Measurements from ENCODE around the gene SLC35A2.

SLC35A2 gene

DNA sequence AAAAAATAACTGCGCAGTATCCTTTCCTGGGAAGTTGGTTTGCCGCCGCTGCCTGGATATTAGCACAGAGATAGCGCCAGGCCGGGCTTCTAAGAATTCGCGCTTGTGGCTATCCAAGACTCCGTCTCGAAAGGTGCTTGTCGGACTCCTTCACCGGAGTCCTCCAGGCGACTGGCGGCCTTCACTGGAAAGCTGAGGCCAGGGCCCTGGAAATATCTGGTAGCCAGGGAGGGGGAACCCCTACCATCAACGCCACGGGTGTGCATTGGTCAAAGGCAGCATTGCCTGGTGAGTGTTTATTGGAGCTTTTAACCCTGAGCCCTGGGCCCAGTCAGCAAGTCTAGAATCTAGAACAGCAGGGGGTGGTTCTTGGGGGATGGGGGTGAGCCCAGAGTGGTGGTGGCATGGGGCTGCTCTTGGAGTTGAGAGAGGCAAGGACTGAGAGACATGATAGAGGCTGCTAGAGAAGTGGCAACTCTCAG, 8.0 kb upstream of the SLC35A2 start:
- Histone ChIP-seq H3K4me3 (ENCODE audit: low read length) (peak overlapping the region; percentile 98), H3K36me3 (replicated peaks; ENCODE audit: low read depth, low read length) (peaks cover 49% of the 10 kb centered on the region), H3K4me1 (ENCODE audit: low read length) (peaks cover 33% of the 10 kb centered on the region), H3K9ac (ENCODE audit: low read length) (peak overlapping the region; percentile 99), H3K79me2 (ENCODE audit: low read length) (peaks cover 72% of the 10 kb centered on the region), H3K27me3 (ENCODE audit: low read depth, low read length) (no peaks in the 10 kb centered on the region), H2AFZ (ENCODE audit: low read depth, low read length) (no peak overlapping the region), H3K9me3 (ENCODE audit: insufficient read depth, low read length) (no peaks in the 10 kb centered on the region), H3K4me2 (ENCODE audit: low read length) (peak overlapping the region; percentile 97), H4K20me1 (ENCODE audit: insufficient read depth, low read length) (peaks cover 39% of the 10 kb centered on the region), H3K27ac (ENCODE audit: low read length) (peak overlapping the region; percentile 98)
- TF ChIP-seq, protein P1, sequence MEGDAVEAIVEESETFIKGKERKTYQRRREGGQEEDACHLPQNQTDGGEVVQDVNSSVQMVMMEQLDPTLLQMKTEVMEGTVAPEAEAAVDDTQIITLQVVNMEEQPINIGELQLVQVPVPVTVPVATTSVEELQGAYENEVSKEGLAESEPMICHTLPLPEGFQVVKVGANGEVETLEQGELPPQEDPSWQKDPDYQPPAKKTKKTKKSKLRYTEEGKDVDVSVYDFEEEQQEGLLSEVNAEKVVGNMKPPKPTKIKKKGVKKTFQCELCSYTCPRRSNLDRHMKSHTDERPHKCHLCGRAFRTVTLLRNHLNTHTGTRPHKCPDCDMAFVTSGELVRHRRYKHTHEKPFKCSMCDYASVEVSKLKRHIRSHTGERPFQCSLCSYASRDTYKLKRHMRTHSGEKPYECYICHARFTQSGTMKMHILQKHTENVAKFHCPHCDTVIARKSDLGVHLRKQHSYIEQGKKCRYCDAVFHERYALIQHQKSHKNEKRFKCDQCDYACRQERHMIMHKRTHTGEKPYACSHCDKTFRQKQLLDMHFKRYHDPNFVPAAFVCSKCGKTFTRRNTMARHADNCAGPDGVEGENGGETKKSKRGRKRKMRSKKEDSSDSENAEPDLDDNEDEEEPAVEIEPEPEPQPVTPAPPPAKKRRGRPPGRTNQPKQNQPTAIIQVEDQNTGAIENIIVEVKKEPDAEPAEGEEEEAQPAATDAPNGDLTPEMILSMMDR (IDR thresholded peaks at IDR 0.05; ENCODE audit: low read depth, low read length) = no peak

DNA sequence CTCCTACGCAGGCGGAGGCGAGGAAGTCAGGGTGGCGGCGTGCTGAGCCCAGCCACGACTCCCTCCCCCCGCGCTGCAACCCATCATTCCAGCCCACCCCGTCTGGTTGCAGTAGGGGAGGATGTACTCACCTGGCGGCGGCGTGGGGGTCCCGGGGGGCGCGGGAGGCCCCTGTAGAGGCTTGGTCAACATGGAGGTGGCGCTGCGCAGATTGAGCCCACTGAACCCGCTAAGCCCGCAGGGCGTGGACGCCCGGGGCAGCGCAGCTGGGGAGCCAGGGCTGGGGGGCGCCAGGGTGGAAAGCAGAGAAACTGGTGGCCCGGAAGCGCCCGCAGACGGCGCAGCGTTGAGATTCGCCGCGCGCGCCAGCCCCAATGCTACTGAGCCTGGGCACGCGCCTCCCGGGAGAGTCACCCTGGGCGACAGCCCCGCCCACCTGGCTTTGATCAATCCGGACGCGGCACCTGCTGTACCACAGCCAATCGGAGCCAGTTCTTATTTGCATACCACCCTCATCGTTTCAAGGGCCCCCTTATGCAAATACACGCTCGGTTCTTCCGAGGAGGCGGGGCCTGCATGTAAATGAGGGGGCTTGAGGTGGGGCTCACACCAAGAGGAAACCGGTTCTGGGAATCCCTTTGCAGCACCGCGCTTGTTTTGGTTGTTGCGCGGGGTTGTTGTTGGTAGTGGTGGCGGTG, 7.3 kb upstream of the SLC35A2 start, which contains the start of gene PIM2:
Gene PIM2 (minus strand): TSS at position 382 of the 698 bp plus-strand sequence. CDS start 190 bp downstream, at position 192.
- Histone ChIP-seq H3K4me2 (ENCODE audit: low read length) (peak within 1 kb of the TSS; percentile 97), H3K9ac (ENCODE audit: low read length) (peak within 1 kb of the TSS; percentile 99), H3K4me3 (ENCODE audit: low read length) (peak within 1 kb of the TSS; percentile 100), H3K27me3 (ENCODE audit: low read depth, low read length) (no peaks in the 10 kb centered on the region), H4K20me1 (ENCODE audit: insufficient read depth, low read length) (peaks cover 45% of the 10 kb centered on the region), H3K9me3 (ENCODE audit: insufficient read depth, low read length) (no peaks in the 10 kb centered on the region), H3K27ac (ENCODE audit: low read length) (peak within 1 kb of the TSS; percentile 98), H3K4me1 (ENCODE audit: low read length) (peaks cover 39% of the 10 kb centered on the region), H3K36me3 (replicated peaks; ENCODE audit: low read depth, low read length) (peaks cover 54% of the 10 kb centered on the region), H2AFZ (ENCODE audit: low read depth, low read length) (no peak within 1 kb of the TSS), H3K79me2 (ENCODE audit: low read length) (peaks cover 79% of the 10 kb centered on the region)
- no peak for TF ChIP-seq EZH2phosphoT487 (IDR thresholded peaks at IDR 0.05; ENCODE audit: low read depth)
- TF ChIP-seq, protein P1 (IDR thresholded peaks at IDR 0.05; ENCODE audit: low read depth, low read length) = no peak

DNA sequence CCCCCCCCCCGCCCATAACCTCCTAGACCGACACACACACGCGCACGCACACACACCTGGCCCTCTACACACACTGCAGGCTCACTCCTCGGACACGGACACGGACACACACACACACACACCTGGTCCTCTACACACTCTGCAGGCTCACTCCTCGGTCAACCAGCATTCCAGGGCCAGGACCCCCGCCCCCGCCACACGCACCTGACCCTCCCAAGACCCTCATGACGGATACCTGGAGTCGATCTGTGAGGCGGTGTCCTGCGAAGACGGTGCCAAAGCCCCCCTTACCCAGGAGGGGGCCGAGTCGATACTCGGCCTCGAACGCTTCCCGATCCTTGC, 6.8 kb upstream of the SLC35A2 start:
- Histone ChIP-seq H3K9me3 (ENCODE audit: insufficient read depth, low read length) (no peaks in the 10 kb centered on the region), H3K79me2 (ENCODE audit: low read length) (peaks cover 84% of the 10 kb centered on the region), H3K27me3 (ENCODE audit: low read depth, low read length) (no peaks in the 10 kb centered on the region), H3K9ac (ENCODE audit: low read length) (peak overlapping the region; percentile 99), H2AFZ (ENCODE audit: low read depth, low read length) (no peak overlapping the region), H3K4me2 (ENCODE audit: low read length) (peak overlapping the region; percentile 94), H3K4me3 (ENCODE audit: low read length) (peak overlapping the region; percentile 100), H4K20me1 (ENCODE audit: insufficient read depth, low read length) (peaks cover 50% of the 10 kb centered on the region), H3K27ac (ENCODE audit: low read length) (peak overlapping the region; percentile 98), H3K36me3 (replicated peaks; ENCODE audit: low read depth, low read length) (peaks cover 59% of the 10 kb centered on the region), H3K4me1 (ENCODE audit: low read length) (peaks cover 44% of the 10 kb centered on the region)
- TF ChIP-seq EZH2phosphoT487 (IDR thresholded peaks at IDR 0.05; ENCODE audit: low read depth) = no peak
- TF ChIP-seq, protein P1 (IDR thresholded peaks at IDR 0.05; ENCODE audit: low read depth, low read length) = no peak

DNA sequence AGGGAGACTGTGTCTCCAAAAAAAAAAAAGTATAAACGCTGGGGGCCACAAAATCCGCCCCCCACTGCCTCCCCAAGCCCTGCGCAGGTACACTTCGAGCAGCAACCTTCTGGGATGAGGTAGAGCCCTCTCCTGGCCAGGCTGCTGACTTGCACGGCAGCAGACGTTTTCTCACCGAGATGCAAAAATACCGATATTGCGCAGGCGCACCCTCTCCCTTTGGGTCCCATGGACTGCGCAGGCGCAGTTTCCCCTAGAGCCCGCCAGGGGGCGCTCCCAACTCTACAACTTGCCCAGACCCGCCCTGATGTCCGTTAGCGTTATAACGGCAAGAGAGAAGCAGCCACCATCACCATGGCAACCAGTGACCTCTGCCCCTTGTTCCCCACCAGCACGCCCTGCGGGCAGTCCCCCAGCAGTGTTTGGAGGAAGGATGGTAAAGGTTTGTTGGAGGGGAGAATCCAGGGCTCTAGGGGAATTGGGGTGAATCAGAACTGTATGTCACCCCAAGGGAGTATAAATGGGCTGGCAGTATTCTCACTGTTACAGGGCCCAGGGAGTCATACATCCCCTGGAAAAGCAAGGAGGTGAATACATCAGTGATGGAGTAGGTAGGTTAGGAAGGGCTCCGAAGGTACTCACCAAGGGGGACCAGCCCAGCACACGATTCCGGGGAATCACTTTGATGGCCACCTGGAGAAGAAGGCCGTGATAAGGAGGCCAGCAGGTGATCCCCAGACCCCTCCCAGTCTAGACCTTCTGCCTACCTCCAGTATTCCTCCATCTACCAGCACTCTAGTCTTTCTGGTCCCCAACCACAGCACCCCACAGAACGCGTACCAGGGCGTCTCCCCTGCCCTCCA, 5.9 kb upstream of the SLC35A2 start:
- H3K79me2 ChIP-seq (ENCODE audit: low read length) = peaks cover 88% of the 10 kb centered on the region
- H3K9me3 ChIP-seq (ENCODE audit: insufficient read depth, low read length) = no peaks in the 10 kb centered on the region

More for the DNA sequence above, 5.9 kb upstream of the SLC35A2 start:
- peaks cover 59% of the 10 kb centered on the region for H4K20me1 ChIP-seq (ENCODE audit: insufficient read depth, low read length)
- no peak for TF ChIP-seq EZH2phosphoT487 (IDR thresholded peaks at IDR 0.05; ENCODE audit: low read depth)
- TF ChIP-seq, protein P1 (IDR thresholded peaks at IDR 0.05; ENCODE audit: low read depth, low read length) = peak; percentile 85
- H2AFZ ChIP-seq (ENCODE audit: low read depth, low read length) = no peak overlapping the region
- H3K27ac ChIP-seq (ENCODE audit: low read length) = peak overlapping the region; percentile 98
- H3K9ac ChIP-seq (ENCODE audit: low read length) = peak overlapping the region; percentile 99
- peak overlapping the region; percentile 100 for H3K4me3 ChIP-seq (ENCODE audit: low read length)
- H3K27me3 ChIP-seq (ENCODE audit: low read depth, low read length) = no peaks in the 10 kb centered on the region
- H3K36me3 ChIP-seq (replicated peaks; ENCODE audit: low read depth, low read length) = peaks cover 68% of the 10 kb centered on the region
- peaks cover 53% of the 10 kb centered on the region for H3K4me1 ChIP-seq (ENCODE audit: low read length)
- peak overlapping the region; percentile 94 for H3K4me2 ChIP-seq (ENCODE audit: low read length)
